Mucosa of gallbladder (tissue), 1 donor: ENCODE measurements around the gene TRIM33. TPM values are rescaled to one million over a fixed set of nuclear protein-coding genes. Genes with fewer than 3 reads are reported as not detected.
"Not testable (repeated sequence)": the region's sequence is repeated elsewhere in the genome, so short reads cannot be mapped to it uniquely, and the experiment has no call there.

ENCODE experiments used
- DNase-seq: peaks from one replicate; pipeline ENCODE4 v3.0.0-alpha.2; 2020; ENCODE audit warnings: low spot score
- total RNA-seq: library from RNA; stranded (reverse); gene quantifications from one replicate; pipeline ENCODE4 v1.2.1, GENCODE V29; 2021
- donor health status: DM: no; HTN: no; CAD: no.

TRIM33 gene
- total RNA-seq, 1 donor from 2014 or later, result 36.7 TPM

DNA sequence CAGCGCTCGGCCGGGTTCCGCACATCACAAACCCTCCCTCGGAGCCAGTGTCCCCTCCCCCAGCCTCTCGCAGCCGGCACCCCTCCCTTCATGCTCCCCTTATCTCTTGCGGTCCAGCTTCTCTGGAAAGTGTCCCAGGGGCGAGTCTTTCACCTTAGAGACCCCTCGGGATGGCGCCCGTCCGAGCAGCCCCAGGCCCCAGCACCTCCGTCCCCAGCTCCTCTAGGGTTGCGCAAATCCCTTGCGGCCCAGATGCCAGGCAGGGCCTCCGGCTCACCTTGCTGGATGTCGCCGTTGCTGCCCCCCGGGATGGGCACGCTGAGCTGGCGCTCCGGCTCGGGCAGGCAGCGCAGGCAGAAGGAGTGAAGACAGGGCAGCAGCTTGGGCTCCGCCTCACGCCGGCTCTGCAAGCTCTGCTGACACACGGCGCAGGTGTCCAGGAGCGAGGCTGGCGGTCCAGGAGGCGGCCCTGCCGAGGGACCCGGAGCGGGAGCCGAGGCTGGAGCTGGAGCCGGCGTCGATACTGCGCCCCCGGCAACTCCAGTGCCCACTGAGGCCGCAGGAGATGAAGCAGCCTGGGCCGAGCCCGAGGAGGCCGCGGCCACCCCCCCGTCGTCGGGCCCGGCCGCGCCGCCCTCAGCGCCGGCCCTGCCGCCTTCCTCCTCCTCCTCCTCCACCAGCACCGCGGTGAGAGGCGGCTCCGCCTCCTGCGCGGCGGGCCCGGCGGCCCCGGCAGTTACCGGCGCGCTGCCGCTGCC is 550 bp downstream of the TRIM33 start:
- DNase-seq, result peak; percentile 23

DNA sequence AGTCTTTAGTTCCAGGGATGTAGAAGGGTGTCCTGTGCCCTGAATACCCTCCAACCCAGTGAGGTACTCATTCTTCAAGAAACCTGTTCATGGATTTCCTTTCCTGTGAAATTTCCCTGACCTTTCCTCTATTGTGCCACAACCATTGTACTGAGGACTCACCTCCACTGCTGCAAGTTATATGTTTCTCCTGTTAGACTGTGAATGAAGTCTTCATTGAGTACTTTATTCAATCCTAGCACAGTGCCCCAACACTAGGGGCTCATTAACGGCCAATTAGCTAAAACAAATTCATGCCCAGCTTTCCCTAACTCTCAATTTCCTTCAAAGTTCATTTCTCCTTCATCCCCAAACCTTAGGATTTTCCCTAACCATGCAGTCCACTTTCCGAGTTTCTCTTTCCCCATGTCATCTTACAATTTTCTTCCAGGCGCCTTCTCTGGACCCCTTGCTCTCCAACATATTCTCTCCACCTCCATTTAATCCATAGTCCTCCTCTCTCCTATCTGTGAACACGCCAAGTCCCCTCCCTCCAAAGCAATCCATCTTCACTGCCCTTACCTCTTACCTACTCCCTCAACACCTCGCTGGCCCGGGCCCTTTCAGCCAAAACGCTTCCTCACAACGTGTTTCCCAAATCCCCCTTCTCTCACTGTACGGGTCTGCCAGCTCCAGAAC is 1.3 kb downstream of the TRIM33 start:
- no peak for DNase-seq

DNA sequence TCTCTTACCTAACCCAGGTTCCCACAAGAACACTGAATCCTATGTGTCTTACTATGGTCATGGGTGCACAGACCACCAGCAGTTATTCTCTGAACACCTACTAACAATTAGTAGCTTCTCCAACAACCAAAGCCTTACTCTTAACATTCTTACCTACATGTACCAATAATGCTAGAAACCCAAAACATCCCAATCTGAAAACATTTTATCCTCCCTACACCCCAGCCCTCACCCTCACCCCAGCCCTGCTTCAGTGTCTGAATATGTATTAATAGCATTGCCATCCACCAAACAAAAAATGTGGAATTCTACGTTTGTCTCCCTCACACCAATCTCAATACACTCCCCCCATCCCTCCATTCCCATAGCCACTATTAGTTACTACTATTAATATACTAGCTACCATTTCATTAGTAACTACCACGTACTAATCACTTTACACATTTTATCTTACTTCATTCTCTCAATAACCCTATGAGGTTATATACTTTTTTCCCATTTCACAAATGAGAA is 2.6 kb downstream of the TRIM33 start:
- DNase-seq, result no peak

DNA sequence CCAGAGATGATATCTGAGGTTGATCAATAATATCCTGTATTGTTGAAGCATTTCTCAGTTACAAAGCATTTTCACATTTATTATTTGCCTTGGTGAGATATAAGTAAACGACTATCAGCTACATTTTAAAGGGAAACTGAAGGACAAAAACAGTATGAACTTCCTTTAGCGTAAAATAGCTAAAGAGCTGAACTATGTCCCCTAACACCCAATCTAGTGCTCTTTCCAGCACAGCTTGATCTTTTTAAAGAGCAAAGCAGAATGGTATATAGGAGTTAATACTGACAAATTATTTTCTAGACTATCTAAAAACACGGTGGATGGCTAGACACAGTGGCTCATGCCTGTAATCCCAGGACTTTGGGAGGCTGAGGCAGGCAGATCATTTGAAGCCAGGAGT is 3.5 kb downstream of the TRIM33 start:
- DNase-seq, result no peak

DNA sequence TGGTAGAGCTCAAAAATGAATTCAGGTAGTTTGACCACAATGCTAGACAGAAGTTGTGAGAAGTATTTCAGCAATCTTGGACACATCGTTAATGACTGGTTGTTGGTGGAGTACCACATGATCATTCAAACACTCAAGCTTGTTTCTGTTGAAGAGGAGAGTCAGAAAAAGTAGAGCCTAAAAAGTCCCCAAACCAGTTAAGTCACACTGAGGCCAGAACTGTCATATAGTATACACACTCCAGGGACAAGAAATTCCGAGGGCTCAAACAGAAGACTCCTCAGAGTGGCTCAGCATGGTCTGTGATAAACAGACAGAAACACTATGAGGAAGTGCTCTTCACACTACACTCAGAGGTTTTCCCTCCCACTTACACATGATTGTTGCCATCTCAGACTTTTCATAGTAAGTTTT is 5.8 kb downstream of the TRIM33 start:
- DNase-seq, result no peak

DNA sequence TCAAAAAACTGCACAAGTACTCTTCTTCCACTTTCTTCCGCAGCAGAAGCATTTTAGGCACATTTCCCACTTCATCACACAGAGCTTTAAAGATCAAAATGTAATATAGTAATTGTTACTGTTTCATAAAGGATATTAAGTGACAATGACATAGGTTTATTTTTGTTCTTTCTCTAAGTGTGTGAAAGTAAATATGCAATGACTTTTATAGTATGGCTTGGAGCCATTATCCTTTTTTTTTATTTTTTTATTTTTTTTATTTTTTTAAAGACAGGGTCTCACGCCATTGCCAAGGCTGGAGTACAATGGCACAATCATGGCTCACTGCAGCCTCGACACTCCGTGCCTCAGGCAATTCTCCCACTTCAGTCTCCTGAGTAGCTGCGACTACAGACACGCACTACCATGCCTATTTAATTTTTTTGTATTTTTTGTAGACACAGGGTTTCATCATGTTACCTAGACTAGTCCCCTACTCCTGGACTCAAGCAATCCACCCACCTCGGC is 7.0 kb downstream of the TRIM33 start:
- no peak for DNase-seq

DNA sequence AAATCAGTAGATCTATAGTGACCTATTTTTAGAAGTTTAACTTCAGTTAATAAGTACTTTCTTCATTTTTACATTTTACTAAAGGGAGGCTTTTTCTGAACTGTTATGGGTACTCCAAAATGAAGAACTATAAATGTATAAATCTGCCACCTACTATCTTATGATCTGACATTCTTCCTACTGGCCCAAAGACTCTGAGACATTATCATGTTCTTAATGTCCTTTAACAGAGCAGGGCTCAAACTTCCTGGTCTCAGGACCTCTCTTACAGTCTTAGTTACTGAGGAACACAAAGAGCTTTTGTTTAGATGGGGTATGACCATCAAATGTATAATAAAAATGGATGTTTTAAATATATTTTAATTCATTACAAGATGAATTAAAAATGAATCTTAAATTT is 8.9 kb downstream of the TRIM33 start:
- no peak for DNase-seq

DNA sequence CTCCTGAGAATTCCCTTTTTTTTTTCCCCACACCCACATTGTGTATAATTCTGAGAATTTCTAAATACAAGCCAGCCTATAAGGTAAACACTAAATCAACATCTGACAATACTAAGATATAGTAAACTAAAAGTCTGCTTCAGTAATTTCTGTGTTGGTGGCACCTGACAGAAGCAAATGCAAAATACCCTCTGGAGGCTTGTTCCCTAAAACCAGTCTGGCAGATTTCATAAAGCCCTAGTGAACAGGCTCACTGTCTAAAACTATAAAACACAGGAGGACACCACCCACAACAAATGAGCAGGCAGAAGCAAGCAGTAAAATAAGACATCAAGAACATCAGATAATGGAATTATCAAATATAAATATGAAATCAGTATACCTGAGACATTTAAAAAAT is 11.5 kb downstream of the TRIM33 start:
- DNase-seq, result no peak

DNA sequence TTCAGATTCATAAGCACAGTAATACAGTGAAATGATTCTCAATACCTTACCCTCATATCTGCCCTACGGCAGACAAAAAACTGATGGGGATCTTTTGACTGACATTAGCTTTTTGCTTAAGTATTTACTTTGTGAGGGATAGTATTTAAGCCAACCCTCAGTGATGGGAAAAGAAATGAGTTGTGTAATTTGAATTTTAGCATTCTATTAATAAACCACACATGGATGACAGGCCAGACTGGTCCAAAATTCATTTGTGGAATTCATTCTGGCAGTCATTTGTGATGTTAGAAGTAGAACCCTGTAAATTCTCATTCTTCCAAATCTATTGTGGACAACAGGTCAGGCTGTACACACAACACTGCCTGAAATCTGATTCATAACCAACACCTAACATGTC is 14.9 kb downstream of the TRIM33 start:
- DNase-seq, result no peak

DNA sequence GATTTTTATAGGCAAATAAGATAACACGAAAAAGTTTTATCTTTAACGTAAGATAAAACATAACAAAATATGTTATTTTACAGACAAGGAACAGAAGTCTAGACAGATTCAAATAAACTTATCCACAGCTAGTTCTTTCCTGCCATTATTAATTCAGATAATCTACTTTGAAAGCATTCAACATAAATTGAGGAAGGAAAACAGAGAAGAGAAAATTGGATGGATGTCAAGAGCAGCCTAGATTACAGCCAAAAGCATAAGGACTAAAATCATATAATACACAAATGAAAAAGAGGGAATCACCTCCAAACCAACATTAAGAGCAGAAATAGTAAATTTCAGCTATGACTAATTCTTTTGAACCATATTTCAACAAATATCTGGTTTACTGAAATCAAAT is 15.5 kb downstream of the TRIM33 start:
- DNase-seq, result no peak

DNA sequence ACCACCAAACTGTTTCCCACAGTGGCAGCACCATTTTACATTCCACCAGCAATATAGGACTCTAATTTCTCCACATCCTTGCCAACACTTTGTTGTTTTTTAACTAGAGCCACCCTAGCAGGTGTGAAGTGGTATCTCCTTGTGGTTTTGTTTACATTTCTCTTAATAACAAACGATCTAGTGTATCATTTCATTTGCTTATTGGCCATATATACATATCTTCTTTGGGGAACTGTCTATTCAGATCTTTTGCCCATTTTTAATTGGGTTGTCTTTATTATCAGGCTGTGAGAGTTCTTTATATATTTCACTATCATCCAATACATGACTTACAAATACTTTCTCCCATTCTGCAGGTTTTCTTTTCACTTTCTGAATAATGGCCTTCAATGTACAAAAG is 18.0 kb downstream of the TRIM33 start:
- DNase-seq, result no peak

DNA sequence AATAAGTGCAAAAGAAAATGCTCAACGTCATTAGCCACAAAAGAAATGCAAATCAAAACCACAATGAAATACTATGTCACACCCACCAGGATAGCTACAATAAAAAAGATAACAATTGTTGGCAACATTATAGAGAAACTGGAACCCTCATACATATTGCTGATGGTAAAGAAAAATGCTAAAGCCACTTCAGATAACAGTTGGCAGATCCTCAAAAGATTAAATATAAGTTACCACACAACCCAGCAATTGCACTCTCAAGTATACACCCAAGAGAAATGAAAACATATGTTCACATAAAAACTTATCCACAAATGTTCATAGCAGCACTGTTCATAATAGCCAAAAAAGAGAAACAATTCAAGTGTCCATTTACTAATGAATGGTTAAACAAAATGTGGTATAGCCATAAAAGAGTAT is 20.7 kb downstream of the TRIM33 start:
- DNase-seq, result no peak

DNA sequence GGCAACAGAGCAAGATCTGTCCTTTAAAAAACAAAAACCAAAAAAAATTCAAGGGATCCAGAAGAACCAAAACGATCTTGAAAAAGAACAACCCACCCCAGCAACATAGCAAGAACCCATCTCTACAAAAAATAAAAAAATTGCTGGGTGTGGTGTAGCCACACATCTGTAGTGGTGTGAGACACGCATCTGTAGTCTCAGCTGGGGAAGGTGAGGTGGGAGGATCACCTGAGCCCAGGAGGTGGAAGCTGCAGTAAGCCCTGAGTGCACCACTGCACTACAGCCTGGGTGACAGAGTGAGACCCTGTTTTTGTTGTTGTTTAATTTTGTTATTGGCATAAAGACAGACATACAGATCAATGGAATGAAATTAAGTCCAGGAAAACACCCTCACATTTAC is 22.3 kb downstream of the TRIM33 start:
- no peak for DNase-seq

DNA sequence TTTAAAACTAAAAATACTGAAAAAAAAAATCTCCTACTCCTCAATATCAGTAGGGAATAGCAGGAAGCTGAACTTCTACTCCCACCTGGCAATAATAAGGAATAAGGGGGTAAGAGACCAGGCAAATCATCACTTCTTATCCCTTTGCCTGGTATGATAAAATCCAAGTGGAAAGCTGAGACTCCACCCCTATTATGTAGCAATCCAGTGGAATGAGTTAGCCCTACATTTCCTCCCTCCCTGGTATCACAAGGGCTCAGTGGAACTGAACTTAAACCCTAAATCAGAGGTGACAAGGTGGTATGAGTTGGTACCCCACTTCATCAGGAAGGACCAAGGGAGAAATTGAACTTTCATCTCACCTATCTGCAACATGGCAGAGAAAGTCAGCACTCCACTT is 25.7 kb downstream of the TRIM33 start:
- DNase-seq, result no peak

DNA sequence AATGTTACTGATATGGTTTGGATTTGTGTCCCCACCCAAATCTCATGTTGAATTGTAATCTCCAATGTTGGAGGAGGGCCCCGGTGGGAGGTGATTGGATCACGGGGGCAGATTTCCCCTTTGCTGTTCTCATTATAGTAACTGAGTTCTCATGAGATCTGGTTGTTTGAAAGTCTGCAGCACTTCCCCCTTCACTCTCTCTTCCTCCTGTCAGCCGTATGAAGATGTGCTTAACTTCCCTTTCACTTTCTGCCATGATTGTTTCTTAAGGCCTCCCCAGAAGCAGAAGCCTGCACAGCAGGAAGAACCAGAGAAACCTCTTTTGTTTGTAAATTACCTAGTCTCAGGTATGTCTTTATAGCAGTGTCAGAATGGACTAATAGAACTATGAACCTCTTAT is 28.4 kb downstream of the TRIM33 start:
- DNase-seq, result no peak

DNA sequence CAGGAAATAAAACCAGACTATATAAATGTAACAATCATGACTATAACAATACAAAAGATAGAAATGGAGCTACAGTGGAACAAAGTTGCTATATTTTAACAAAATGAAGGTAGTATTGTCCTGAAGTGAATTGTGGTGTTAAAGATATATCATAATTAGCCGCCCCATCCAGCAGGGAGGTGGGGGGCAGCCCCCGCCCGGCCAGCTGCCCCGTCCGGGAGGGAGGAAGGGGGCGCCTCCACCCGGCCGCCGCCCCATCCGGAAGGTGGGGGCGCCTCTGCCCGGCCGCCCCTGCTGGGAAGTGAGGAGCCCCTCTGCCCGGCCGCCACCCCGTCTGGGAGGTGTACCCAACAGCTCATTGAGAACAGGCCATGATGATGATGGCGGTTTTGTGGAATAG is 31.4 kb downstream of the TRIM33 start:
- not testable (repeated sequence) for DNase-seq

DNA sequence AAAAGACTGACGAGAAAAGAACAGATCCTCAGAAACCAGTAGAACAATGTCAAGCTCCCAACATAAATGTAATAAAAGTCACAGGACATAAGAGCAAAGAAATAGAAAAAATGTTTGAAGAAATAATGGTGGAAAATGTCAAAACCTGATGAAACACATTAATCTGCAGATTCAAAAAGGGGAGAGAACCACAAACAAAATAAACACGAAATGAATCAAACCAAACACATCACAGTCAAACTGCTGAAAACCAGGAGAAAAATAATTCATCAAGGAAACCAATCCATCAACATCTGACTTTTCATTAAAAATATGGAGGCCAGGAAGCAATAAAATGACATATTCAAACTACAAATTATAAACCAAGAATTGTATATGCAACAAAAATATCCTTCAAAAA is 31.9 kb downstream of the TRIM33 start:
- no peak for DNase-seq

DNA sequence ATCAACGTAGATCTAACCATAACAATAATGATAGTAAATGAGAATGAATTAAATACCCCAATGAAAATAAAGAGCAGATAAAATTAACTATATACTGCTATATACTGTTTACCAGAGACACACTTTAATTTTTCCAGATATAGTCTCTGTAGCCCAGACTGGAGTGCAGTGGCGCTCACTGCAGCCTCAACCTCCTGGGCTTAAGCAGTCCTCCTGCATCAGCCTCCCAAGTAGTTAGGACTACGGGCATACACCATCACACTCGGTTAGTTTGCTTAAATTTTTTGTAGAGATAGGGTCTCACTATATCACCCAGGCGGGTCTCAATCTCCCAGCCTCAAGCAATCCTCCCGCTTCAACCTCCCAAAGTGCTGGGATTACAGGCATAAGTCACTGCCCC is 37.2 kb downstream of the TRIM33 start:
- DNase-seq, result no peak

DNA sequence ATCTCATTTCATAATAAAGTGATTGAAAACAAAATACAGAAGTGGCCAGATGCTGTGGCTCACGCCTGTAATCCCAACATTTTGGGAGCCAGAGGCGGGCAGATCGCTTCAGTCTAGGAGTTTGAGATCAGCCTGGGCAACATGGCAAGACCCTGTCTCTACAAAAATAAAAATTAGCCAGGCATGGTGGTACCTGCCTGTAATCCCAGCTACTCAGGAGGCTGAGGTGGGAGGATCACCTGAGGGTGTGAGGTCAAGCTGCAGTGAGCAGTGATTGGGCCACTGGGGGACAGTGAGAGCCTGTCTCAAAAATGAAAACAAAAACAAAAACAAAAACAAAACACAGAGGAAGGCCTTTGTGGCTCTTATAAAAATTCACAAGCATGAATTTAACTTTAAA is 38.6 kb downstream of the TRIM33 start:
- no peak for DNase-seq

DNA sequence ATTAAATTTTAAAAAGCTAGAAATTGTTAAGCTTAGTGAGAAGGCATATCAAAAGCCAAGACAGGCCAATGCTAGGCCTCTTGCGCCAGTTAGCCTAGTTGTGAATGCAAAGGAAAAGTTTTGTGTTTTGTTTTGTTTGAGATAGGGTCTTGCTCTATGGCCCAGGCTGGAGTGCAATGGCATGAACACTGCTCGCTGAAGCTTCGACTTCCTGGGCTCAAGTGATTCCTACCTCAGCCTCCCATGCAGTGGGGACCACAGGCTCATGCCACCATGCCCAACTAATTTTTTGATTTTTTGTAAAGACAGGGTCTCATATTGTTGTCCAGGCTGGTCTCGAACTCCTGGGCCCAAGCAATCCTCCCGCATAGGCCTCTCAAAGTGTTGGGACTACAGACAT is 40.3 kb downstream of the TRIM33 start:
- DNase-seq, result no peak

DNA sequence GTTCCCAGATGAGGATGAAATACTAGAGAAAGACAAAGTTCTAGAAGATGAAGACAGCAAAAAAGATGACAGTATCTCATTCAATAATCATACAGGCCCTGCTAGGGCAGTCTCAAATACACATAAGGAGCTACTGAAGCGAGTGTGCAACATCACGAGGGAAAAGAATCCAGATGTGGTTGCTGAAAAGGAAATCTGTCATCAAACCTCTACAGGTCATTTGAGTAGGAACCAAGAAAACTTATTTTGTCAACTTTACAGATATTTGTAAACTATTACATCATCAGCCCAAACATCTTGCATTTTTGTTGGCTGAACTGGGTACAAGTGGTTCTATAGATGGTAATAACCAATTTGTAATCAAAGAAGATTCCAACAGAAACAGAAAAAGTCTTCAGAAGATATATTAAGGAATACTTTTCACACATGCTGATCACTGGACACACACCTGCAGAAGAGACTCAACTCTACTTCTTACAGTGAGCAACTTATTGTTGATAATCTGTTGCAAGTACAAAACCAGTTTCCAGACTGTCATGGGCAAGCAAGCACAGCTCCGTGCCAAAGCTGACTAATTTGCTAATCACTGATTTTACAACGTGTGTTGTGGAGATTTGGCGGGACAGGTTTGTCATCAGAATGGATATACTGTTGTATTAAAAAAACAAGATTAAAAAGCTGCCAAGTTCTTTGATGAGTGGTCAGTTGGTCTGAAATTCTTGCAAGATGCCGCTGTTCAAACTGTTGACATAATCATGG is 42.1 kb downstream of the TRIM33 start:
- no peak for DNase-seq

DNA sequence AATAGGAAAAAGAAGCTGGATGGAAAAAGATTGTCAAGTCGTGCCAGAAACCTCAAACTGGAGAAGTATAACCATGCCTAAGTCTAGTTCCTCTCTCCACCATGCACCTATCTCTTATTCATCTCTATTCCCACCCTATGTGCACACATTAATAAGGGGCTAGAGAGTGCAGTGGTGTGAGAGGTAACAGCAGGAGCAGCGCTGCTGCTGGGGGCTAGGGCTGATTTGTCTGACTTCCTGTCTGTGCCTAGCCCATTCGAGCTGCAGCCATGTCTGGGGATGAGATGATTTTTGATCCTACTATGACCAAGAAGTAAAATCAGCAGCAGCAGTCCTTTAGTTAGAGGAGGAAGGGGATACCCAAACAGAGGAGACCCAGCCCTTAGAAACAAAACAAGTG is 43.0 kb downstream of the TRIM33 start:
- no peak for DNase-seq

DNA sequence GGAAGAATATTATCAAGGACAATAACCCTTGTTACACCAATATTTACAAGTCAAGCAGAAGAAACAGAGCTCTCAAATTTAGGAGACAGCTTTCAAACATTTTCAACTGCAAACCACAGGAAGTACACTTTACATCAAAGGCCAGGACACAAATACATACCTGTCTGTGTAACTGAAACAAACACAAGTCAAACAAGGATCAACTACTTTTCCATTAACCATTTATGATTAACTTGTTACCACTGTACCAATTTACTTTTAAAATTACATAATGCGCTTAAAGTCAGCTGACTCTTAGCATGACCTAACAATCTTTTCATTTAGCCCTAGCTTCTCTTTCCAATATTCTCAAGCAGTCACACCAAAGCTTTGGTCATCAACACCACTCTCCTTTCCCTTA is 43.5 kb downstream of the TRIM33 start:
- no peak for DNase-seq
